ENCODE results near the gene NRBF2. TPM values are rescaled to one million over a fixed set of nuclear protein-coding genes. Genes with fewer than 3 reads are reported as not detected.
"Not testable (repeated sequence)": the region's sequence is repeated elsewhere in the genome, so short reads cannot be mapped to it uniquely, and the experiment has no call there.

NRBF2 gene
- total and polyA plus RNA-seq, 2 experiments from 2014 or later, result 22.9 to 38.3 TPM

DNA sequence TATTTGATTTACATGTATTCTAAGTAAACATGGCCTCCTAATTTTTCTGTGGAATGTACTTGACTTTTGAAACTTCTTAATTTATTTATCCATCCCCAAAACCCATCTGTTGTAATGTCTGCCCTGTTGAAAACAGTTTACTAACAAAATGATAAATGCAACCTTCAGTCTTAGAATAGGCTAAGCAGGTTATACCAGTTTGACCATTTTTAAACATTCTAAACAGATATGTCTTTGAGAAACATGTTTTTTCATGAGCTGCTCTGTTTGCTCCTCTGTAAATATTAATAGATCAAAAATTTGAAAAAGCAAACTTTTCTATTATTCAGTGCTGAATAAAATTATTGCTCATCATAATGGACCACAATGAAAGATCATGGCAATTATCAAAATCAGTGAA lies 33.4 kb upstream of the NRBF2 start:
- no peak overlapping the region for H3K27ac Mint-ChIP-seq

GRCh38 chr10:63101091-63101490 lies 32.0 kb upstream of the NRBF2 start:
- H3K27ac Mint-ChIP-seq; H3K4me2 ChIP-seq; H3K36me3 Mint-ChIP-seq (ENCODE audit: low read depth); H3K27me3 ChIP-seq (ENCODE audit: insufficient read depth); ATAC-seq; H3K4me3 ChIP-seq; H3K79me2 ChIP-seq (replicated peaks; ENCODE audit: insufficient read depth); DNase-seq (ENCODE audit: low spot score); H3K9me3 Mint-ChIP-seq; H3K9me2 ChIP-seq (ENCODE audit: insufficient read depth); H3F3A ChIP-seq (replicated peaks; ENCODE audit: low read depth); H3K36me3 ChIP-seq (ENCODE audit: insufficient read depth); H3K4me3 Mint-ChIP-seq; H4K20me1 ChIP-seq (replicated peaks; ENCODE audit: insufficient read depth); H3K27me3 Mint-ChIP-seq (ENCODE audit: insufficient read depth, low read depth, poor library complexity); H2AFZ ChIP-seq; H3K27ac ChIP-seq (ENCODE audit: low read depth): not testable (repeated sequence)
- H3K4me1 ChIP-seq (ENCODE audit: insufficient read depth), result peaks cover 11% of the 10 kb centered on the region
- H3K4me1 Mint-ChIP-seq, result peaks cover 12% of the 10 kb centered on the region

More for the DNA sequence above, 33.4 kb upstream of the NRBF2 start:
- H3K4me3 Mint-ChIP-seq, result no peak overlapping the region
- no peak overlapping the region for H3K4me3 ChIP-seq
- H2AFZ ChIP-seq, result no peak overlapping the region
- peaks cover 4% of the 10 kb centered on the region; the same call in 1 of the 2 replicates for H3K9me2 ChIP-seq (ENCODE audit: insufficient read depth)
- H4K20me1 ChIP-seq (replicated peaks; ENCODE audit: insufficient read depth), result no peaks in the 10 kb centered on the region
- H3K4me1 Mint-ChIP-seq, result peaks cover 8% of the 10 kb centered on the region
- no peaks in the 10 kb centered on the region for H3K27me3 ChIP-seq (ENCODE audit: insufficient read depth)
- no peaks in the 10 kb centered on the region; the same call in 1 of the 3 replicates for H3K9me3 Mint-ChIP-seq
- H3F3A ChIP-seq (replicated peaks; ENCODE audit: low read depth), result no peaks in the 10 kb centered on the region
- no peaks in the 10 kb centered on the region for H3K79me2 ChIP-seq (replicated peaks; ENCODE audit: insufficient read depth)
- no peaks in the 10 kb centered on the region for H3K27me3 Mint-ChIP-seq (ENCODE audit: insufficient read depth, low read depth, poor library complexity)
- DNase-seq (ENCODE audit: low spot score) (no peak), ATAC-seq (no peak)
- TF ChIP-seq STAT1 (IDR thresholded peaks at IDR 0.05; ENCODE audit: unreplicated experiment), result no peak
- TF ChIP-seq POLR2AphosphoS5 (IDR thresholded peaks at IDR 0.05; ENCODE audit: low read depth), result no peak
- TF ChIP-seq, protein P1, sequence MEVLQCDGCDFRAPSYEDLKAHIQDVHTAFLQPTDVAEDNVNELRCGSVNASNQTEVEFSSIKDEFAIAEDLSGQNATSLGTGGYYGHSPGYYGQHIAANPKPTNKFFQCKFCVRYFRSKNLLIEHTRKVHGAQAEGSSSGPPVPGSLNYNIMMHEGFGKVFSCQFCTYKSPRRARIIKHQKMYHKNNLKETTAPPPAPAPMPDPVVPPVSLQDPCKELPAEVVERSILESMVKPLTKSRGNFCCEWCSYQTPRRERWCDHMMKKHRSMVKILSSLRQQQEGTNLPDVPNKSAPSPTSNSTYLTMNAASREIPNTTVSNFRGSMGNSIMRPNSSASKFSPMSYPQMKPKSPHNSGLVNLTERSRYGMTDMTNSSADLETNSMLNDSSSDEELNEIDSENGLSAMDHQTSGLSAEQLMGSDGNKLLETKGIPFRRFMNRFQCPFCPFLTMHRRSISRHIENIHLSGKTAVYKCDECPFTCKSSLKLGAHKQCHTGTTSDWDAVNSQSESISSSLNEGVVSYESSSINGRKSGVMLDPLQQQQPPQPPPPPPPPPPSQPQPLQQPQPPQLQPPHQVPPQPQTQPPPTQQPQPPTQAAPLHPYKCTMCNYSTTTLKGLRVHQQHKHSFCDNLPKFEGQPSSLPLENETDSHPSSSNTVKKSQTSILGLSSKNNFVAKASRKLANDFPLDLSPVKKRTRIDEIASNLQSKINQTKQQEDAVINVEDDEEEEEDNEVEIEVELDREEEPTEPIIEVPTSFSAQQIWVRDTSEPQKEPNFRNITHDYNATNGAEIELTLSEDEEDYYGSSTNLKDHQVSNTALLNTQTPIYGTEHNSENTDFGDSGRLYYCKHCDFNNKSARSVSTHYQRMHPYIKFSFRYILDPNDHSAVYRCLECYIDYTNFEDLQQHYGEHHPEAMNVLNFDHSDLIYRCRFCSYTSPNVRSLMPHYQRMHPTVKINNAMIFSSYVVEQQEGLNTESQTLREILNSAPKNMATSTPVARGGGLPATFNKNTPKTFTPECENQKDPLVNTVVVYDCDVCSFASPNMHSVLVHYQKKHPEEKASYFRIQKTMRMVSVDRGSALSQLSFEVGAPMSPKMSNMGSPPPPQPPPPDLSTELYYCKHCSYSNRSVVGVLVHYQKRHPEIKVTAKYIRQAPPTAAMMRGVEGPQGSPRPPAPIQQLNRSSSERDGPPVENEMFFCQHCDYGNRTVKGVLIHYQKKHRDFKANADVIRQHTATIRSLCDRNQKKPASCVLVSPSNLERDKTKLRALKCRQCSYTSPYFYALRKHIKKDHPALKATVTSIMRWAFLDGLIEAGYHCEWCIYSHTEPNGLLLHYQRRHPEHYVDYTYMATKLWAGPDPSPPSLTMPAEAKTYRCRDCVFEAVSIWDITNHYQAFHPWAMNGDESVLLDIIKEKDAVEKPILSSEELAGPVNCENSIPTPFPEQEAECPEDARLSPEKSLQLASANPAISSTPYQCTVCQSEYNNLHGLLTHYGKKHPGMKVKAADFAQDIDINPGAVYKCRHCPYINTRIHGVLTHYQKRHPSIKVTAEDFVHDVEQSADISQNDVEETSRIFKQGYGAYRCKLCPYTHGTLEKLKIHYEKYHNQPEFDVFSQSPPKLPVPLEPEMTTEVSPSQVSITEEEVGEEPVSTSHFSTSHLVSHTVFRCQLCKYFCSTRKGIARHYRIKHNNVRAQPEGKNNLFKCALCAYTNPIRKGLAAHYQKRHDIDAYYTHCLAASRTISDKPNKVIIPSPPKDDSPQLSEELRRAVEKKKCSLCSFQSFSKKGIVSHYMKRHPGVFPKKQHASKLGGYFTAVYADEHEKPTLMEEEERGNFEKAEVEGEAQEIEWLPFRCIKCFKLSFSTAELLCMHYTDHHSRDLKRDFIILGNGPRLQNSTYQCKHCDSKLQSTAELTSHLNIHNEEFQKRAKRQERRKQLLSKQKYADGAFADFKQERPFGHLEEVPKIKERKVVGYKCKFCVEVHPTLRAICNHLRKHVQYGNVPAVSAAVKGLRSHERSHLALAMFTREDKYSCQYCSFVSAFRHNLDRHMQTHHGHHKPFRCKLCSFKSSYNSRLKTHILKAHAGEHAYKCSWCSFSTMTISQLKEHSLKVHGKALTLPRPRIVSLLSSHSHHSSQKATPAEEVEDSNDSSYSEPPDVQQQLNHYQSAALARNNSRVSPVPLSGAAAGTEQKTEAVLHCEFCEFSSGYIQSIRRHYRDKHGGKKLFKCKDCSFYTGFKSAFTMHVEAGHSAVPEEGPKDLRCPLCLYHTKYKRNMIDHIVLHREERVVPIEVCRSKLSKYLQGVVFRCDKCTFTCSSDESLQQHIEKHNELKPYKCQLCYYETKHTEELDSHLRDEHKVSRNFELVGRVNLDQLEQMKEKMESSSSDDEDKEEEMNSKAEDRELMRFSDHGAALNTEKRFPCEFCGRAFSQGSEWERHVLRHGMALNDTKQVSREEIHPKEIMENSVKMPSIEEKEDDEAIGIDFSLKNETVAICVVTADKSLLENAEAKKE (CRISPR knock-in tag; IDR thresholded peaks at IDR 0.05), result no peak
- no peak for TF ChIP-seq ZNF331 (CRISPR knock-in tag; IDR thresholded peaks at IDR 0.05; ENCODE audit: low read depth)
- TF ChIP-seq ZNF114 (CRISPR knock-in tag; IDR thresholded peaks at IDR 0.05), result no peak
- TF ChIP-seq NANOG (IDR thresholded peaks at IDR 0.05; ENCODE audit: borderline replicate concordance), result no peak
- no peak for TF ChIP-seq ETS1 (IDR thresholded peaks at IDR 0.05)
- H3K36me3 Mint-ChIP-seq (ENCODE audit: low read depth), result no peaks in the 10 kb centered on the region
- H3K4me2 ChIP-seq, result no peak overlapping the region
- peaks cover 11% of the 10 kb centered on the region for H3K4me1 ChIP-seq (ENCODE audit: insufficient read depth)
- H3K36me3 ChIP-seq (ENCODE audit: insufficient read depth), result no peaks in the 10 kb centered on the region
- H3K27ac ChIP-seq (ENCODE audit: low read depth), result no peak overlapping the region

GRCh38 chr10:63102279-63102883 lies 30.7 kb upstream of the NRBF2 start:
- not testable (repeated sequence) for H3K36me3 Mint-ChIP-seq (ENCODE audit: low read depth); H3K79me2 ChIP-seq (replicated peaks; ENCODE audit: insufficient read depth); DNase-seq (ENCODE audit: low spot score); H3K27me3 ChIP-seq (ENCODE audit: insufficient read depth); H3K9me3 Mint-ChIP-seq; H3K4me3 Mint-ChIP-seq; ATAC-seq; H3K27ac ChIP-seq (ENCODE audit: low read depth); H3K27me3 Mint-ChIP-seq (ENCODE audit: insufficient read depth, low read depth, poor library complexity); H3K4me3 ChIP-seq; H3F3A ChIP-seq (replicated peaks; ENCODE audit: low read depth); H3K9me2 ChIP-seq (ENCODE audit: insufficient read depth); H4K20me1 ChIP-seq (replicated peaks; ENCODE audit: insufficient read depth); H3K4me2 ChIP-seq; H3K36me3 ChIP-seq (ENCODE audit: insufficient read depth); H3K27ac Mint-ChIP-seq
- peaks cover 18% of the 10 kb centered on the region for H3K4me1 Mint-ChIP-seq
- peaks cover 11% of the 10 kb centered on the region for H3K4me1 ChIP-seq (ENCODE audit: insufficient read depth)
- 0 out of 2 replicates have a peak overlapping the region, but pooled peaks have one; percentile 56 for H2AFZ ChIP-seq
